GM20431 (cell line): ENCODE measurements around the gene ASIC2.

Experiments used
- in situ Hi-C: fragments of 300-500 bp; cut with MseI, MboI; formaldehyde crosslinking; loops from one replicate; pipeline ENCODE4 v1.15.0; 2020; ENCODE audit warnings: low sequenced_read_pairs; ENCODE audit not compliant: unreplicated experiment

ASIC2 gene

DNA sequence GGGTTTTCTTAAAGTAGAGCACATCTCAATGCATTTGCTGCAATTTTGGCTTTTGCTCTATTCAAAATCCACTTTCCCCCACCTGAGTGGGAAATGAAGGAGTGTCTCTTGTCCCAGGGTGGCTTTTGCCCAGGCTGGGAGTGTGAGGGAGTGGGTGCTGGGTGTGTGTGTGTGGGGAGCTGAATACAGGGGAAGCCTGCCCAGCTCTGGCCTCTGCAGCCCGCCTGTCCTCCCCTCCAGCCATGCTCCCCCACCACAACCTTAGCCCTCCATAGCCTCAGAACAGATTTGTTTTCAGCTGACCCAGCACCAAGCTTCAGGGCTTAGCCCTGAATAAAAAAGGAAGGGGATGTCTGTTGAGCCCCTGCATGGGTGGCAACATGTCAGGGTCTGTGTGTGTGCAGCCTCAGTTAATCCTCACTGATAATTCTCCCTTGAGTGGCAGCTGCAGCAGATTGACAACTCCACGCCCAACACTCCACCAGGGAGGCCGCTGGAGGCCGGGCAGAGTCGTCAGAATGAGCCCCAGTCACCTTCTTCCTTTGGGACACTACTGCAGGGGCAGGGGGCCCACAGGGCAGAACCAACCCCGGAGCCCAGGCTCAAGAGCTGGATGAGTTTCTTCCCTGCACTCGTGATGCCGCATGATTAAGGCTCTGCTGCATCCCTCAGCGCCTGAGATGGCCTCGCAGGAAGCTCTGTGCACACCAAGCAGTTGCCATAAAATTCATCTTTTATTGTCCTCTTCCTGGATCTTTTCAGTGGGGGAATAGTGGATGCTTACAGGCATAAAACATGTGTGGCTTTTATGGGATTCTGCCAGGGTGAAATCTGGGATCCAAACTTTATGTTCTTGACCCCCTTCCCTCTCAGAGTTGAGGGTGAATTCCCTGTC, 246.5 kb downstream of the ASIC2 start:
- in situ Hi-C loops = loop anchor here (25.0 kb wide), 1 partner anchor 109 kb away; the partner anchor contains the start of gene TMEM98

- in situ Hi-C loops = loop anchor here (25.0 kb wide), 1 partner anchor 108 kb away; the partner anchor contains the start of gene TMEM98
Observed at GRCh38 chr17:33045216-33045615, 247.9 kb downstream of the ASIC2 start.

GRCh38 chr17:33044771-33045170, 248.3 kb downstream of the ASIC2 start:
- in situ Hi-C loops = loop anchor here (25.0 kb wide), 1 partner anchor 107 kb away; the partner anchor contains the start of gene TMEM98

GRCh38 chr17:33040461-33040860, 252.6 kb downstream of the ASIC2 start:
- in situ Hi-C loops = loop anchor here (25.0 kb wide), 1 partner anchor 103 kb away; the partner anchor contains the start of gene TMEM98

GRCh38 chr17:33039874-33040273, 253.2 kb downstream of the ASIC2 start:
- in situ Hi-C loops = loop anchor here (25.0 kb wide), 1 partner anchor 103 kb away; the partner anchor contains the start of gene TMEM98

DNA sequence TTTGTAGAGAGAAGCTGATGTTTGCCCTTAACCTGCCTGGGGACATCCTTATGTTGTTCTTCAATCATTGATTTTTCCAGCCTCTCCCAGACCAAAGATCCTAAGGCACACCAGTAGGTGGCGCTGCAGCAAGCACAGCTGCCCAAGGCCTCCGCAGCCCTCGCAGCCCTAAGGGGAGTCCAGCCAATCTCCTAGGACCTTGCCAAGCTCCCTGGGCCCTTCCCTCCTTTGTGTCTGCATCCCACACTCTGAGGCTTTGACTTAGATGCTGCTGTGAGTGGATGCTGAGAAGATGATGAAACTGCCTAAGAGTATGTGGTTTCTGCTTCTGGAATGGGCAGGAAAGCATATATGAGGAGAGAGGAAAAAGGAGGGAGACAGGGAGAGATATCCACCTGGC, 254.4 kb downstream of the ASIC2 start:
- in situ Hi-C loops = loop anchor here (25.0 kb wide), 1 partner anchor 101 kb away; the partner anchor contains the start of gene TMEM98

GRCh38 chr17:33033176-33033575, 259.9 kb downstream of the ASIC2 start:
- in situ Hi-C loops = loop anchor here (25.0 kb wide), 1 partner anchor 96 kb away; the partner anchor contains the start of gene TMEM98

- in situ Hi-C loops = loop anchor here (25.0 kb wide), 1 partner anchor 91 kb away; the partner anchor contains the start of gene TMEM98
Observed at GRCh38 chr17:33028778-33029177, 264.3 kb downstream of the ASIC2 start.

DNA sequence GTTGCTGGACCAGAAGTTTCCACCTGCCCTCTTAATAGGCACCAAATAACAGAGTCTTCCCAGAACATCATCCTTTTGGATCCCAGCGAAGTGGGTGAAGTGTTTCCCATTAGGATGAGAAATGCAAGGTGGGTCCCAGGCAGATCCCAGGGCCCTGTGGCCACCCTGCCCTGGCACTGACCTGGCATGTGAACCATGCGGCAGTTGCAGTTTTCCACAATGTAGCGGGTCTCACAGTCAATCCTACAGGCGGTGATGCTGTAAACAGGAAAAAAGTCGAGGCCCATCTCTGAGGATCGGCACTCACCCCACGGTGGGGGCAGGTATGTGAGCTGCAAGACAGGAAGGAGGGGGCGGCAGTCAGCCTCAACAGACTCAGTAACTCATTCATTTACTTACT, 265.0 kb downstream of the ASIC2 start:
- in situ Hi-C loops = loop anchor here (25.0 kb wide), 1 partner anchor 91 kb away; the partner anchor contains the start of gene TMEM98

GRCh38 chr17:33024688-33025486, 268.2 kb downstream of the ASIC2 start:
- in situ Hi-C loops = loop anchor here (25.0 kb wide), 1 partner anchor 88 kb away; the partner anchor contains the start of gene TMEM98

GRCh38 chr17:33023790-33024189, 269.3 kb downstream of the ASIC2 start:
- in situ Hi-C loops = no loop called here

DNA sequence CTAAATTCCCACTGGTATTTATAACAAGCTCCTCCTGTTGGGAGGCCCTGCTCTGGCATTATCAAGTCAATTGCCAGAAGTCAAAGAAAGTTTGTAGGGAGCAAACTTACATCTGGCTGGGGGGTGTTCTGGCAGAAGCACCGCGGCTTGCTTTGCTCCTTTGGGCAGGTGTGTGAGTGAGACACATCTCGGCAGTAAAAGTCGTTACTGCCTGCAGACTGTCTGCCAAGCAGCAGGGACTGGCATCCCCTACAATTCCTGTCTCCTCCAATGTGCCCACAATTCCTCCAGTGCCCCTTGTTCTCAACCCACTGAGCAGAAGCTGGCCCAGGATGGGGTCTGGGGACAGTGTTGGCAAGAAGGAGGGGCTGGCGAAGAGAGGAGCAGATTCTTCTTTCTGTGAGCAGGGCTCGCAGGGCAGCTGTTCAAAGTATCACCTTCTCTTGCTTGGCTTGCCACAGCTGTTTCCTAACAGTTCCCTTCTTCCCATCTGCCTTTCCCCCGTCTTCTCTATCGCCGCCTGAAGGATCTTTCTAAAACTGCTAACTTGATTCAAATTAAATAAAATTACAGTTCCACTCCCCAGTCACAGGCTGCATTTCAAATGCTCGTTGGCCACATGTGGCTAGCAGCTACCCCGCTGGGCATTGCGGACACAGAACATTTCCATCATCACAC, 271.2 kb downstream of the ASIC2 start:
- in situ Hi-C loops = no loop called here

- in situ Hi-C loops = no loop called here
Observed at GRCh38 chr17:33019161-33019890, 273.8 kb downstream of the ASIC2 start.

DNA sequence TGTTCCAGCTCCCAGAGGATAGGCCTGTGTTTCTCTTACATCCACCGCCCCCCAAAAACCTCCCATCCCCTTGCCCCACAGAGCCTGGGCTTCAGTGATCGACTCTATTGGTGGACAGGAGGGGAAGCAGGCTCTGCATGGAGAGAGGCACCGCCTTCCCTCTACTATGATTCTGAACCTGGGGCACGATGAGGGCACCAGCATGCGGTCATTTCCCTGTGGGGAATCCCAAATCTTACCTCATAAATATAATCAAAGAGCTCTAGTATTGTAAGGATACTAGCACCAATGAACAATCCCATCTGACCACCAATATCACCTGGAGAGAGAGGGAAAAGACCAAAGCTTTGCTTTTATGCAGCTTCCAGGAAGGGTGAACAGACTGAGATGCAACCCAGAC, 275.7 kb downstream of the ASIC2 start:
- in situ Hi-C loops = no loop called here

DNA sequence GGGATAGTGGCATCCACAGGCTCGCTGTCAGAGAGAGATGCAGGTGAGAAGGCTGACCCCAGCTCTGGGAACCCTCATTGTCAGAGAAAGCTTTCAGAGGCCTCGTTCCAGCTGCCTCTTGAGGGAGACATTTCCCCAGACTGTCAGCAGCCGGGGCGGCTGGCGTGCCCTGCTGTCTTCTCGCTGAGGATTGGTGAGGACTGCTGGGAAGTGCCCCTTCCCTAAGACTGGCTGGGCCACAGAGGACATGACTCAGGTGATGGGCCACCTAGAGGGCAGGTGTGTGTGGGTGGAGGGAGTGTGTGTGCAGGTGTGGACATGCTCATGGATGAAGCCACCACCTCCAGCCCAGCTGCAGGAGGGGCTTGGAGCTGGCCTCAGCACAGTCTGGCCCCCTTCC, 276.2 kb downstream of the ASIC2 start:
- in situ Hi-C loops = no loop called here

GRCh38 chr17:33015716-33016346, 277.3 kb downstream of the ASIC2 start:
- in situ Hi-C loops = no loop called here

DNA sequence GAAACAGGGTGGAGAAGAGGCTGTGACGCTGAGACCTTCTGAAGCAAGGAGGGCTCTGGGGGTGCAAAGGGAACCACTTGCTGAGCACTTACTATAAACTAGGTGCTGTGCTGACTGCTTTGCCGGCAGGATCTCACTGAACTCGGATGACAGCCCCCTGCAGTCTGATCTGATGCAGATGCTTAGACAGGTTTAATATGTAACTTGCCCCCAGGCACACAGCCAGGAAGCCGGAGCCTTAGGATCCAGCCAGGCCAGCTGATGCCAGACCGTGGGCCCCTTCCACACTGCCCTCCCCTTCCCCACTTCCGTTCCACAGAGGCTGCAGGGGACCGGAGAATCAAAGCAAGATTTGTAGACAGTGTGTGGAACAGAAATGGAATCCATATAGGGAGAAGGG, 278.3 kb downstream of the ASIC2 start:
- in situ Hi-C loops = no loop called here

DNA sequence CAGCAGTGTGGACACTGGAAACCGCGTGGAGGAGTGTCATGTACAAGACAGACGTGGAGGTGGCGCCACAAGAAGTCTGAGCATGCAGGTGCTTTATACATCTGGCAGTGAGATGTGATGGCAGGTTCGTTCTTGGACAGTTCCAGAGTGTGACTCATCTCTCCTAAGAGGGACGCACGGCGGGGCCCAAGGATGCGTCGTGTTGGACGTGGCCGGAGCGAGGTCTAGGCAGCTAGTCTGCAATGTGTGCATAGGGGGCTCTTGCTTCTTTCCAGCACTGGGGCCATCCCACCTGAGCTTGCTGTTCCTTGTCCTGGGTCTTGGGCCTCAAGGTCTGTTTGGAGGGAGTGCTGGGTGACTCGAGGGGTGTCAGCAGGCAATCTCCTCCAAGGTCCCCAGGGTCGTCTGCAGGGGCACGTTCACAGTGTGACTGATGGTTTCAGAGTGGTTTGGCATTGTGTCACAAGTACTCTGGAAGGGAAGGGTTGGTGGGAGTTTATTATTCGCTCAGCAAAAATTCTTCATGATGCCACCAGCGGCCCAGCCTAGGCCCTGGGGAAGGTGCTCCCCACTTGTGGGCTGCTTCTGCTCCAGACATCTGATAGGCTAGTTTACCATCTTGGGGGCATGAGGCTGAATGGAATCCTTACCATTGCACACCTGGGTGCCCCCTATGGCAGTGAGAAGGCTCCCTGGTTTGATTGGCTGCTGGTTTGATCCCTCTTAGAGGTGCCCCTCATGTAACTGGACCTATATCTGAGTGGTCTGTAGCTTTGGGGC, 279.3 kb downstream of the ASIC2 start:
- in situ Hi-C loops = no loop called here
